Rectal smooth muscle tissue (tissue), 1 donor: ENCODE results near the gene SLC9A8.
"Not testable (repeated sequence)": the region's sequence is repeated elsewhere in the genome, so short reads cannot be mapped to it uniquely, and the experiment has no call there.

ENCODE experiments used
- H3K27ac ChIP-seq: one replicate; pipeline ENCODE4 v1.7.0; 2013; ENCODE audit warnings: low read depth, low read length, inconsistent platforms
- H3K27me3 ChIP-seq: one replicate; pipeline ENCODE4 v1.7.0; 2013; ENCODE audit warnings: low read length; ENCODE audit not compliant: control insufficient read depth, insufficient read depth
- H3K36me3 ChIP-seq: one replicate; pipeline ENCODE4 v1.7.0; 2013; ENCODE audit warnings: low read length; ENCODE audit not compliant: control insufficient read depth, insufficient read depth
- H3K4me1 ChIP-seq: one replicate; pipeline ENCODE4 v1.7.0; 2013; ENCODE audit warnings: low read length; ENCODE audit not compliant: control insufficient read depth, insufficient read depth
- H3K4me3 ChIP-seq: one replicate; pipeline ENCODE4 v1.7.0; 2013; ENCODE audit warnings: low read length
- H3K9ac ChIP-seq: one replicate; pipeline ENCODE4 v1.7.0; 2013; ENCODE audit warnings: low read length

Gene SLC9A8

DNA sequence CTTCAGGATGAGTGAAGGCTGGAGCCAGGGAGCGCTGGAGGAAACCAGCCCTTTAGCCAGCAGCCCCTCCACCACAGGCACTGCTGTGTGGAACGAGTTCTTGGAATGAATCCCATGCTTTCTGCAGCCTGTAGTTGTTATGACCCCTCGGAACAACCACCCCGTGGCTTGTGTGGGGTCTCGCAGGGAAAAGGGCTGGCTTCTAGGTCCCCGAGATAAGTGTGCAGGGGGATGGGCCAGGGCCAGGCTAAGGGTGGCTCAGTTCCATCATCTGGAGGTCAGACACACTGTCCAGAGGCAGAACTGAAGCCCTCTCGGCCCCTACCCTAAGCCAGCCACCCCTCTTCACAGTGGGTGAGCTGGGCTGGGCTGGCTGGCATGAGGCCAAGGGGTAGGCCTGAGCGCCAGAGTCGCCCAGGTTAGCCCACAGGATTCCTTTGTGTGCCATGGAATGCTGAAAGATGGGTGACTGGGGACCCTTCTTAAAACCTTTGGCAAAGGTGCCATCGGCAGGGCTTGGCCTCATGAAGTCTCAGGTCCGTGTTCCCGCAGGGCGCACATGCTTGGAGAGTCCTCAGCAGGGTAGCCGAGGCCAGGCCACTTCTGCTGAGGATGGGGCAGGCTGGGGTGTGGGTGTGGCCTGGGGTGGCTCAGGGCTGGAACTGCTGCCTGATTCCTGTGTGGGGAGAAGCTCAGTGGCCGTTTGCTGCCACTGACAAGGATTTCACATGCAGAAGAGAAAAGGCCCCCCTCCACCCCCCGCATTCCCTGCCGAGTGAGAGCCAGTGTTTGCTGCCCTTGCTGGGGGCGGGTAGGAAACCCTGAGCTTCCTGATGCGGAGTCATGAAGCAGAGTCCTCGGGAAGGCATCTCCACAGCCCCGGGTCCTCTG is 78.1 kb downstream of the SLC9A8 start:
- H3K36me3 ChIP-seq: peaks cover 6% of the 10 kb centered on the region
- H3K27me3 ChIP-seq: no peaks in the 10 kb centered on the region
- H3K4me3 ChIP-seq: no peak overlapping the region
- no peak overlapping the region for H3K27ac ChIP-seq
- no peak overlapping the region for H3K9ac ChIP-seq
- no peaks in the 10 kb centered on the region for H3K4me1 ChIP-seq

GRCh38 chr20:49891476-49892110 is 79.0 kb downstream of the SLC9A8 start:
- H3K27ac ChIP-seq: no peak overlapping the region
- no peak overlapping the region for H3K9ac ChIP-seq
- H3K36me3 ChIP-seq: peaks cover 3% of the 10 kb centered on the region
- H3K27me3 ChIP-seq: no peaks in the 10 kb centered on the region
- no peak overlapping the region for H3K4me3 ChIP-seq
- H3K4me1 ChIP-seq: no peaks in the 10 kb centered on the region

GRCh38 chr20:49892260-49892659 is 79.6 kb downstream of the SLC9A8 start:
- Histone ChIP-seq H3K4me3 (no peak overlapping the region), H3K27ac (no peak overlapping the region), H3K4me1 (no peaks in the 10 kb centered on the region), H3K27me3 (no peaks in the 10 kb centered on the region), H3K9ac (no peak overlapping the region), H3K36me3 (peaks cover 2% of the 10 kb centered on the region)

- H3K4me3 ChIP-seq: no peak overlapping the region
- no peaks in the 10 kb centered on the region for H3K27me3 ChIP-seq
- H3K36me3 ChIP-seq: no peaks in the 10 kb centered on the region
- no peaks in the 10 kb centered on the region for H3K4me1 ChIP-seq
- H3K27ac ChIP-seq: no peak overlapping the region
- H3K9ac ChIP-seq: no peak overlapping the region
Measured at GRCh38 chr20:49892817-49893216, 80.2 kb downstream of the SLC9A8 start.

DNA sequence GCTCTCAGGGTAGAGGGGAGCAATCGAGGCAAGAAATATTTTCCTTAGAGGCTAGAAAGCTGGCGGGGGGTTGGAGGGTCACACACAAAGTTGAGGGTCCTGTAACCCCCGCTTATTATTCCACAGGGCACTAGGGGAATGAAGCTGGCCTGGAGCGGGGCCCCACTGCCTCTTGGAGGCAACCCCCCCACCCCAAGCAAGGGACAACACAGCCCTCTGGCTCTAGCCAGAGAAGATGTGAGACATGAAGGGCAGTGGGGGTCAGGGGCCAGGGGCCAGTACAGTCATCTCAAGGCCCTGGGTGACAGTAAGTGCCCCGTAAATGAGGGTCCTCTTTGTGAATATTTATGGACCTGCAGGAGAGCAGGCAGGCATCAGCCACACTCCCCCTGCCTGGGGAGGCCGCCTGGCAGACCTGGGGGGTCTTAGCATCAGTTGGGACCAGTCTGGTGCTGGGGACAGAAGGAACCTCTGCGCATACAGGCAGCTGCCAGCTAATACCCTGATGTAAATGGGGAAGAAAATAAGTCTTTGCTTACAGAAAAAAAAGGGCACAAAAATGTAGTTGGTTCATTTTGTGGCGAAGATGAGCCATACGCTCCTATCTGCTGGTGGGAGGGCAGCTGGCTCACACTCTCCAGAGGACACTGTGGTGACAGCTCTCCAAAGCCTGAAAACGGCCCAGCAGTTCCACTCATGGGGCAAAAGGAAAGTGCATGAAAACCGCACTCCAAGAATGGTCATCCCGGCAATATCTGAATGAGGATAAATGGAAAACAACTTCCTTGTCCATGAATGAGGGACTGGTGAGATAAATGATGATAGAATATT is 80.8 kb downstream of the SLC9A8 start:
- Histone ChIP-seq H3K9ac (no peak overlapping the region), H3K4me3 (peak overlapping the region; percentile 13), H3K27ac (no peak overlapping the region), H3K27me3 (no peaks in the 10 kb centered on the region), H3K4me1 (no peaks in the 10 kb centered on the region), H3K36me3 (no peaks in the 10 kb centered on the region)

DNA sequence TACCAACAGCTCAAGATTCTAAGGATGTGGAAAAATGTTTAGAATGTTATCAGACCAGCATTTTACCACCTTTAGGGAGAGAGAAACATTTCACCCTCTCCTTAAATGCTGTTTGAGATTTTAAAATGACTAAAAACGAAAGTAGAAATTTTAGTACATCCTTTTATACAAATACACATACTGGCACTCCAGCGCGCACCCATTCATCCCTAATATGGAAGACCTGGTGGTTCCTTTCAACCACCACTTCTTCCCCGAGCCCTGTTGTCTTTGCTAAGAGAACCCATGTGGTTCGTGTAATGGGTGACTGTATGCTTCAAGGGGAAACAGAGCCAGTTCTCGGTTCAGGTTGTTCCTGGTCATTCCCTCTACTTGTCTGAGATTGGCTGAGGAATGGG is 81.4 kb downstream of the SLC9A8 start:
- no peaks in the 10 kb centered on the region for H3K36me3 ChIP-seq
- no peaks in the 10 kb centered on the region for H3K27me3 ChIP-seq
- H3K4me3 ChIP-seq: peak overlapping the region; percentile 13
- H3K4me1 ChIP-seq: no peaks in the 10 kb centered on the region
- H3K27ac ChIP-seq: no peak overlapping the region
- H3K9ac ChIP-seq: no peak overlapping the region

DNA sequence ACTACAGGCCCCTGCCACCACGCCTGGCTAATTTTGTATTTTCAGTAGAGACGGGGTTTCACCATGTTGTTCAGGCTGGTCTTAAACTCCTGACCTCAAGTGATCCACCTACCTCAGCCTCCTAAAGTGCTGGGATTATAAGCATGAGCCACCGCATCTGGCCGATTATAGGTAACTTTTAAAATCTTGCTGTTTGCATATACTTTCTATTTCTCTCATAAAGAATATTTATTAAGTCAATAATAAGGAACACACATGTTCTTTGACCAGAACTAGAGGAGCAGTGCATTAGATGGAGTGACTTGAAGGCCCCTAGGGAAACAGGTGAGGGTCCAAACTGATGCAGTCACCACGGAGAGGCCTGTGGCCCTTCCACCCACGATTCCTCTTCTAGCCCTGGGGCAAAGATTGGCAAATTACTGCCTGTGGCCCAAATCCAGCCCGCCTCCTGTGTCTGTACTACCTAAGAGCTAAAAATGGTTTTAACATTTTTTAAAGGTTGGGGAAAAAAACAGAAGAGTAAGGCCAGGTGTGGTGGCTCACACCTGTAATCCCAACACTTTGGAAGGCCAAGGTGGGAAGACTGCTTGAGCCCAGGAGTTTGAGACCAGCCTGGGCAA is 83.0 kb downstream of the SLC9A8 start:
- not testable (repeated sequence) for H3K4me1 ChIP-seq, H3K27ac ChIP-seq, H3K27me3 ChIP-seq, H3K9ac ChIP-seq, H3K4me3 ChIP-seq, H3K36me3 ChIP-seq

DNA sequence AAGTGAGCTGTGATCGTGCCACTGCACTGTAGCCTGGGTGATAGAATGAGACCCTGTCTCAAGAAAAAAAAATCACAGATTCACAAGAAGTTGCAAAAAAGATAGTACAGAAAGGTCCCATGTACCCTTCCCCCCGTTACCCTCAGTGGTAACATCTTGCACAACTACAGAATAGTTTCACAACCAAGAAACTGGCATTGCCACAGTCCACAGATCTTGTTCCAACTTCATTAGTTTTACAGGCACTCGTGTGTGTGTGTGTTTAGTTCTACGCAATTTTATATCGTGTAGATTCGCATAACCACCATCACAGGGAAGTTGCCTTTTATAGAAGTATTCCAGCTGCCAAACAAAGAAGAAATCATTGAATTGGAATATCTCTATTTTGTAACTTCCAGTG is 83.6 kb downstream of the SLC9A8 start:
- no peak overlapping the region for H3K9ac ChIP-seq
- no peaks in the 10 kb centered on the region for H3K36me3 ChIP-seq
- no peaks in the 10 kb centered on the region for H3K27me3 ChIP-seq
- H3K4me3 ChIP-seq: no peak overlapping the region
- no peak overlapping the region for H3K27ac ChIP-seq
- peaks cover 1% of the 10 kb centered on the region for H3K4me1 ChIP-seq

DNA sequence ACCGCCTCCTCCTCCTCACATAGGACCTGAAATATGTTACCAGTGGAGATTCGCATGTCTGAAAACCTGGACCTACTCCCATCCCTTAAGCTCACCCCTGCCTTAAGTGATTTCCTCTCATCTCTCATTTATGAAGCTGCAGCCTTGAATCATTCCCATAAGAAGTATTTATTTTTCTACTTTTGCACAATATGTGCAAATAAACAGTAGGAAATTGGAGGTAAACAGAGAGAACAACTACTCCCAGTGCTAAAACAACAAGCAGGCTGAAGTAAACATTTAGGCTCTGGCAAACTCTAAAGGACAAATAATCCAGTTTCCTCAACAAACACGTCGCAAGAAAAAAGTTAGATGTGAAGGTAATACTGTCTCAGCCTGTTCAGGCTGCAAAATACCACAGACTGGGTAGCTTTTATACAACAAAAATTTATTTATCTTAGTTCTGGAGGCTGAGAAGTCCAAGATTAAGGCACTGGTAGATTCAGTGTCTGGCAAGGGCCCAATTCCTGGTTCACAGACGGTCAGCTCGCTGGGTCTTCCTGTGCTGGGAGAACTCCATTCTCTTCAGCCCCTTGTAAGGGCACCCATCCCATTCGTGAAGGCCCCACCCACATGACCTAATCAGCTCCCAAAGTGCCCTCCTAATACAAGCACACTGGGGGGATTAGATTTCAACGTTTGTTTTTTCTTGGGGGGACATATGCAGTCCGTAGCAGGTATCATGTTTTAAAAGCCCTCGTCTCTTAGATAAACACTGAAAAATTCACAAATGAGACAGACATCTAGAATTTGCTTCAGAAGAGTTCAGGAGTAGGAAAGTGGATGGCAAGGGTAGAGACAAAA is 87.1 kb downstream of the SLC9A8 start:
- Histone ChIP-seq H3K27ac (no peak overlapping the region), H3K27me3 (no peaks in the 10 kb centered on the region), H3K4me3 (no peak overlapping the region), H3K9ac (no peak overlapping the region), H3K36me3 (peaks cover 10% of the 10 kb centered on the region), H3K4me1 (peaks cover 5% of the 10 kb centered on the region)

- no peak overlapping the region for H3K9ac ChIP-seq
- no peaks in the 10 kb centered on the region for H3K27me3 ChIP-seq
- H3K4me1 ChIP-seq: peaks cover 5% of the 10 kb centered on the region
- peaks cover 23% of the 10 kb centered on the region for H3K36me3 ChIP-seq
- no peak overlapping the region for H3K27ac ChIP-seq
- H3K4me3 ChIP-seq: no peak overlapping the region
Measured at GRCh38 chr20:49901588-49901987, 89.0 kb downstream of the SLC9A8 start.

DNA sequence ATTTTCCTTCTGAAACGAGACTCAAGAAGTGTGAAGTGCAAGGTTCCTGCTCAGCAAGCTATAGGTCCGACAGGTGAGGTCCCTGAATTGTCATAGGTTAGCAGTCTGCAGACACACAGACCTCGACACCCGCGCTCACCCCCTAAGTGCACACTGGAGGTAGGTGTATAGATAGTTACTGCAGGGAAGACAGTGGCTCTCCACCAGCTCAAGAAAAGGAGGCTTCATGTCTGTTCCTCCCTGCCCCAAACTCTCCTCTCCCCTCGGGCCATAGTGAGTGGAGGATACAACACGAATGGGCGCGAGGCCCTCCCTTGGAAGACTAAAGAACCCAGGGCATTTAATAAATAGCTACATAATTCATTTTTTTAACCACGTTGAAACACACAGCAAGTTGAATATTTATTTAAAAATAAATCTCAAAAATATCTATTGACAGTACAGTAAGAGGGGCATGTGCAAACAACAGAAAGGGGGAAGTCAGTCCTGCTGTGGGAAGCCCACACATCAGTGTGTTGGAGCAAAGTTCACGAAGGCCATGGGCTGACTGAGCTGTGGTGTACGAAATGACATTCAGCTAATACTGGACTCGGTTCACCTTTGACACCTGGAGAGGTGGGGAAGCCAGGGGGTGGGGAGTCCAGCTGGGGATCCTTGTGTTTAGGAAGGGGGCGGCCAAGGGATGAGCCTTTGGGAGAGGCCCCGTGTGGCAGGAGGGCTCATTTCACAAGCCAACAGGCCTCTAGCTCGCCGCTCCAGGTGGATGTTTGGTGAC is 92.0 kb downstream of the SLC9A8 start:
- H3K4me3 ChIP-seq: no peak overlapping the region
- no peak overlapping the region for H3K27ac ChIP-seq
- H3K27me3 ChIP-seq: no peaks in the 10 kb centered on the region
- H3K9ac ChIP-seq: no peak overlapping the region
- H3K36me3 ChIP-seq: peaks cover 31% of the 10 kb centered on the region
- peaks cover 5% of the 10 kb centered on the region for H3K4me1 ChIP-seq
